HTERT RPE-1 (cell line): ENCODE data around the gene HCFC1.

Experiments
- in situ Hi-C: fragments of 300-500 bp; cut with MboI; formaldehyde crosslinking; loops from 4 replicates; pipeline ENCODE4 v1.14.3; 2020; ENCODE audit warnings: low sequenced_read_pairs

Gene HCFC1

DNA sequence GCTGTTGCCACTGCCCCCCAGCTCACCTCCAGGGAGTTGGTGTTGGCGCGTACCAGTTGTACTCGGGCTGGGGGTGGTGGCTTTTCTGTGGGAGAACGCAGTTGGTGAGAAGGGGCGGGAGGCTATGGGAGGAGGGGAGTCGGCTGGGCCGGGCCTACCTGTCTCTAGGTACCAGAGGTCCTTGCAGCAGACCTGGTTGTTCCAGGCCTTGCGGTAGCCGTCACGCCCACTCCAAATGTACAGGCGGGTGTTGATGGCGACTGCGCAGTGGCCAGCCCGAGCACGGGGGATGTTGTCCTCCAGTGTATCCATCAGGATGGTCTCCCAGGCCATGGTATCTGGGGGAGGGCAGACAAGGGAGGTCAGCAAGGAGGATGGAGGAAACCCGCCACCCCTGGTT, 11.5 kb downstream of the HCFC1 start:
- in situ Hi-C loops: no loop called here

DNA sequence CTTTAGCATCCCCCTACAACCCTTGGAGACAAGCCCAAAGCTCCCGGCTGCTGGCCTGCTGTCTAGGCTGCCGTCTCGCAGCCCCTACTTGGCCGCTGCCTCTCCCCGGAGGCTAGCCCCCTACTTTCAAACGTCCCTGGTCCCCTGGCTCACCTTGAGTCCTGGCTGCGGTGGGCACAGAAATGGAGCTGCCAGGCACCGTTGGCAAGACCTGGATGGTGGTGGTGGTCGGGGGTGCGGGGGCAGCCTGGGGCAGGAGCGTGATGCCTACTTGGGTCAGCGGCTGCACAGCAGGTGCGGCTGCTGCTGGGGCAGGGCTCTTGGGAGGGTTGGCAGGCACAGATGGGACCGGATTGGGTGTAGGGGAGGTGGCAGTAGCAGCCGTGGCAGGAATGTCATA, 12.0 kb downstream of the HCFC1 start:
- in situ Hi-C loops: no loop called here

DNA sequence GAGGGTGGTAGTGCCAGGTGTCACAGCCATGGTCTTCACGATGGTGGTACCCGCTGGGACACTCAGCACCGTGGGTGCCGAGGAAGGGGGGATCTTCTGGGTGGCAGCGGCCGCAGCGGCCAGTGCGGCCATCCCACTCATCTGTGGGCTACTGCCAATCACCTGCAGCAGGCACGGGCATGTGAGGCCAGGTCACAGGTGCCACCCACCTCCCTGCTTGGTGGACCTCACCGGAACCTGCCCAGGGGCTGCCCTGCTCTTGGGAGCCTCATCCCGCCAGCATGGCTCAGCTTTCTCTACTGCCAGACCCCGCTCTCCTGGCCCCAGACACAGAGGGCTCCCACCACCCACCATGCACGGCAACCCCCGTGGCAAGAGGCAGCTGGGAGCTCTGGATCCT, 13.0 kb downstream of the HCFC1 start:
- in situ Hi-C loops: no loop called here

DNA sequence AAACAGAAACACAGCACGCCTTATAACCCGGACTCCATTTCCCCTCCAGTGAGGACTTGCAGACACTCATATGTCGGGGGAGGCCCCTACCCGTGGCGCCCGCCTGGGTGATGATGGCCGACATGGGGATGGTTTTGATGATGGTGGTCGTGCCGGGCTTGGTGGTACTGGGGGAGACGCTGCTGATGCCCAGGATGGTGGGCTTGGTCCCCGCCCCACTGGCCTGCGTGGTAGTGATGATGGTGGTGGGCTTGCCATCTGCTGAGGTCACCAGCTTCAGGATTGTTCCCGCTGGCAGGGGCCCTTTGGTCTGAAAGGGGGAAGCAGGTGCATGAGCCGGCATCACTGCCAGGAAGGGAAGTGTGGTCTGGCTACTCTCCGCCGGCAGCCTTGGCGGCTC, 14.4 kb downstream of the HCFC1 start:
- in situ Hi-C loops: no loop called here

DNA sequence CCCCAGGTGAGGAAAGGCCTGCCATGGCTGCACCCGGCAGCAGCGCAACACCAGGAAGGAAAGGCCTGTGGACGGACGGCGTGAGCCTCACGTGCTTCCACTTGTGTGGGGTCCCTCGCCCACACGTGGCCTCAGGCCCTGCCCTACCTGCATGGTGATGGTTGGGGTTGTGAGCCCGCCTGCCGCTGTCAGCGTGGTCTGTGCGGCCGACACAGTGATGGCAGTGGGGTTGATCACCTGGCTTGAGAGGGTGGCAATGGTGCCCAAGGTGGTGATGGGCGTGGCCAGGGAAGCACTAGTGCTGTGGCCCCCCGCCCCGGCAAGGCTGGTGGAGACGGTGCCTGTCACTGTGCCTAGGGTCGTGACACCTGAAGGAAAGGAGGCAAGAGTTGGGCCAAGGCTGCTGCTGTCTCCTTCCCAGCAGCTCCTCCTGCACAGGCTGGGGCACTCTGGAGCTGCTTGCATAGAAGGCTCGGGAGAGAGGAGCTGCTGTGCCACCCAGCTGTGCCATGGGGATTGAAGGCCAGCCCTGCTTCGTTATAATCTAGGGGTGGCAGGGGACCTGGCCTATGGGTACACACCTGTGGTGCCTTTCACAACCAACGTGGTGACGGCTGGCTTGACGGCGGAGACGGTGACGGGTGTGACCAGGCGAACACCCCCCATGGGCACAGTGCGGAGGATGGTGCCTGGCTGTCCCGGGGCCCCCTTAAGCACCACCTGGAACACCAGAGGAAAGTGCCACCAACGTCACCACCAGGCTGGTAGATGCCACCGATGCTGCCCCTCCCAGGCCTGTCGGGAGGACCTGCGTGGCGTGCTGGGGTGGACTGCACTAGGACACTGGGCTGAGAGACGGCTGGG, 15.3 kb downstream of the HCFC1 start:
- in situ Hi-C loops: no loop called here

GRCh38 chrX:153955228-153955732, 16.3 kb downstream of the HCFC1 start:
- in situ Hi-C loops: no loop called here

- in situ Hi-C loops: no loop called here
Observed at GRCh38 chrX:153954558-153955227, 16.9 kb downstream of the HCFC1 start.

GRCh38 chrX:153953892-153954557, 17.6 kb downstream of the HCFC1 start:
- in situ Hi-C loops: no loop called here

GRCh38 chrX:153953342-153953830, 18.2 kb downstream of the HCFC1 start:
- in situ Hi-C loops: no loop called here

DNA sequence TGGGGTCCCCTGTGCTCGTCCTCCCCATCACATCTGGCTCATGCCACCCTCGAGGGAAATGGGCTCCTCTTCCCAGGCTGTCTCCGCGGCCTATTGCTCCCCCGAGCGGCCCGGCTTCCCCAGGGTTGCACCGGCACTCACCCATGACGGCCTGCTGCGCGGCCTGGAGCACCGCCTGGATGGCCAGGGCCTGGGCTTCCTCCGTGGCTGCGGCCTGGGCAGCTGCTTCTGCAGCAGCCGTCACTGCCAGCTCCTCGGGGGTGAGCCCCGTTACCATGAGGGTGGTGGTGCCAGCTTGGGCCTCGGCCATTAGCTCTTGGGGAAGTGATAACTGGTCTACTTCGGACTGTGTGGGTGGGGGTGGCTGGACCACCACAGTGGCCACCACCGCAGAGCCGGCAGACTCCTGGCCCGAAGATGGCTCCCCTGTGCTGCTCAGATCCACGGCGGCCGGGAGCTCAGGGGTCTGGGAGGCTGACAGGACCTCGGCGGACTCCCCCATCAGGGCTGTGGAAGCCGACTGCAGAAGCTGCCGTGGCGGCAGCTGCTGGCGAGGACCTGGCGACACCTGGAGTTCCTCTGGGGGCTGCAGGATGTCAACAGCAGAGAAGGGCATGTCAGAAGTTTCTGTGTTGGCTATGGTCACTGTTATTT, 19.1 kb downstream of the HCFC1 start:
- in situ Hi-C loops: no loop called here

GRCh38 chrX:153951683-153952372, 19.8 kb downstream of the HCFC1 start:
- in situ Hi-C loops: no loop called here

DNA sequence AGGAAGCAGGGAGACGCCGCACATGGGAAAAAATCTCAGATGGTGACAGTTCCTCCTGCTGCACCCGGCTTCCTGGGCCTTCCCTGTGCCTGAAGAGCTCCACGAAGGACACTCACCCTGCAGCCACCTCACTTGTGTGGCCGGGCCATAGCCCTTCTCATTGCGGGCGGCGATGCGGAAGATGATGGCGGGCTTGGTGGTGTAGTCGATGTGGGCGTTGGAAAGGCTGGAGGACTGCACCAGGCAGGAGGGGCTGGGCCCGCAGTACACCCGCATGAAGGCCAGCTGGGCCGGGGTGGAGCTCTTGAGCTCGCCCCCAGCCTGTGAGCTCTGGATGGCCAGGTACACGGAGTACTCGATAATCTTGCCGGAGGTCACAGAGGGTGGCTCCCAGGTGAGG, 21.5 kb downstream of the HCFC1 start:
- in situ Hi-C loops: no loop called here

GRCh38 chrX:153948847-153949805, 22.5 kb downstream of the HCFC1 start:
- in situ Hi-C loops: no loop called here

DNA sequence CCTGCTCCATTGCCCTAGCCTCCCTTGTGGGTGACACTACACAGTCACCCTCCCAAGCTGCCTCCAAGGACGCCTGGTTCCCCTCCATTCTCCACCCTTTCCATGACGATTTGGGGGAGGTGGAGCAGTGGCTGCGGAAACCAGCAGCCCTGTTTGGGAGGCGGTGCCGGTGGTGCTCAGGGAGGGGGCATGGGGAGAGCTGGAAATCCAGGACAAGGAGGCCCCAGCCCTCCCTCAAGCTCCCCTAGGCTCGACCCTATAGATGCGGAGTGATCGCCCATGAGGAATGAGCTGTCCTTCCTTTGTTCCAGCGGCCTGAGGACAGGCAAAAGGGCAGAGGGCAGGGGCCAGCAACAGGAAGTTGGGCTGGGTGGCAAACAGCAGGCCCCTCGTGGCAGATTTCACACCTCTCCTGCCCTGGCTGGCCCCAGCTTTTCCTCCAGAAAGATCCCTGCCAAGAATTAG, 23.6 kb downstream of the HCFC1 start:
- in situ Hi-C loops: no loop called here

GRCh38 chrX:153947009-153947769, 24.4 kb downstream of the HCFC1 start:
- in situ Hi-C loops: no loop called here

GRCh38 chrX:153945956-153946943, 25.4 kb downstream of the HCFC1 start:
- in situ Hi-C loops: no loop called here

- in situ Hi-C loops: no loop called here
Observed at GRCh38 chrX:153944800-153945150, 26.8 kb downstream of the HCFC1 start.
